Parathyroid adenoma (tissue), 2 donors: Measurements from ENCODE around the gene ACTRT2.

ENCODE experiments used
- H2AFZ ChIP-seq: fragments of 300-600 bp; sonication (generic); one replicate; pipeline ENCODE4 v1.7.0; 2017; ENCODE audit warnings: antibody characterized with exemption, mild to moderate bottlenecking
- H3K27ac ChIP-seq: fragments of 300-600 bp; sonication (generic); one replicate; pipeline ENCODE4 v1.7.0; 2017
- H3K27me3 ChIP-seq: fragments of 300-600 bp; sonication (generic); one replicate; pipeline ENCODE4 v1.7.0; 2017; ENCODE audit warnings: low read length; ENCODE audit not compliant: control insufficient read depth, insufficient read depth
- H3K36me3 ChIP-seq: fragments of 300-600 bp; sonication (generic); one replicate; pipeline ENCODE4 v1.7.0; 2017; ENCODE audit warnings: low read length; ENCODE audit not compliant: control insufficient read depth, insufficient read depth
- H3K4me1 ChIP-seq: fragments of 300-600 bp; sonication (generic); one replicate; pipeline ENCODE4 v1.7.0; 2017; ENCODE audit warnings: control low read depth
- H3K4me2 ChIP-seq: fragments of 300-600 bp; sonication (generic); one replicate; pipeline ENCODE4 v1.7.0; 2017; ENCODE audit warnings: low read length
- H3K4me3 ChIP-seq: fragments of 300-600 bp; sonication (generic); one replicate; pipeline ENCODE4 v1.7.0; 2017; ENCODE audit warnings: low read depth, low read length
- H3K79me2 ChIP-seq: fragments of 300-600 bp; sonication (generic); one replicate; pipeline ENCODE4 v1.7.0; 2017; ENCODE audit warnings: control low read depth
- H3K9ac ChIP-seq: fragments of 300-600 bp; sonication (generic); one replicate; pipeline ENCODE4 v1.7.0; 2017; ENCODE audit warnings: mild to moderate bottlenecking
- H3K9me3 ChIP-seq: fragments of 300-600 bp; sonication (generic); one replicate; pipeline ENCODE4 v1.7.0; 2017; ENCODE audit warnings: low read length; ENCODE audit not compliant: control insufficient read depth
- CTCF ChIP-seq: fragments of 300-600 bp; sonication (generic); IDR thresholded peaks from one replicate; pipeline ENCODE4 v1.7.0; 2017; ENCODE audit warnings: antibody characterized with exemption, mild to moderate bottlenecking
- donor health status: primary hyperparathyroidism.

The ACTRT2 gene

GRCh38 chr1:2990376-2991115 is 30.7 kb upstream of the ACTRT2 start:
- no peak for TF ChIP-seq CTCF
- H3K9me3 ChIP-seq: no peaks in the 10 kb centered on the region
- H3K9ac ChIP-seq: no peak overlapping the region
- H3K4me3 ChIP-seq: no peak overlapping the region
- H3K27me3 ChIP-seq: no peaks in the 10 kb centered on the region
- no peaks in the 10 kb centered on the region for H3K79me2 ChIP-seq
- H3K36me3 ChIP-seq: no peaks in the 10 kb centered on the region
- H3K27ac ChIP-seq: no peak overlapping the region
- H3K4me2 ChIP-seq: no peak overlapping the region
- H2AFZ ChIP-seq: no peak overlapping the region
- H3K4me1 ChIP-seq: no peaks in the 10 kb centered on the region

- Histone ChIP-seq H2AFZ (no peak overlapping the region), H3K36me3 (no peaks in the 10 kb centered on the region), H3K79me2 (no peaks in the 10 kb centered on the region), H3K4me3 (no peak overlapping the region), H3K4me2 (no peak overlapping the region), H3K9ac (no peak overlapping the region), H3K27ac (no peak overlapping the region), H3K9me3 (no peaks in the 10 kb centered on the region), H3K4me1 (no peaks in the 10 kb centered on the region), H3K27me3 (no peaks in the 10 kb centered on the region)
- TF ChIP-seq CTCF: no peak
Measured at GRCh38 chr1:2991753-2992495, 29.3 kb upstream of the ACTRT2 start.

GRCh38 chr1:2998503-2999100 is 22.7 kb upstream of the ACTRT2 start:
- no peaks in the 10 kb centered on the region for H3K27me3 ChIP-seq
- no peaks in the 10 kb centered on the region for H3K36me3 ChIP-seq
- H3K9me3 ChIP-seq: no peaks in the 10 kb centered on the region
- no peak overlapping the region for H2AFZ ChIP-seq
- peak overlapping the region; percentile 35 for H3K4me2 ChIP-seq
- no peak for TF ChIP-seq CTCF
- H3K4me1 ChIP-seq: no peaks in the 10 kb centered on the region
- no peak overlapping the region for H3K4me3 ChIP-seq
- H3K27ac ChIP-seq: no peak overlapping the region
- H3K9ac ChIP-seq: no peak overlapping the region
- no peaks in the 10 kb centered on the region for H3K79me2 ChIP-seq

DNA sequence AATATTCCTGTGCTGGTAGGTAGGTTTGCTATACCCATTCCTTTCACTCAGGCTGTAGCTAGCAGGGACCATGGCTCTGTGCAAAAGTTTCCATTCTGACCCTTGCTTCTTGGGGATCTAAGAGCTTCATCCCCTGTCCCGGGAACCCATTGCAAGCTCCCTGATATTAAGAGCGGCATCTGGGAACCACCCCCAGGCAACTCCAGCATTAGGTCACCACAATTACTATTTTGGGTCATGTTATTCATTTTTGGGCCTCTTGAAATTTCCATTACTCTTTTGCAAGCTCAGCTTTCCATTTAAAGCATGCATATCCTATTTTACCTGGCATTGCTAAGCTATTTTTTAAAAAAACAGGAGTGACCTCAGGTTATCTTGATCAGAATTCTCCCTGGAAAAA is 22.1 kb upstream of the ACTRT2 start:
- Histone ChIP-seq H3K9ac (no peak overlapping the region), H3K27me3 (no peaks in the 10 kb centered on the region), H3K27ac (no peak overlapping the region), H2AFZ (no peak overlapping the region), H3K79me2 (no peaks in the 10 kb centered on the region), H3K4me2 (peak overlapping the region; percentile 35), H3K9me3 (no peaks in the 10 kb centered on the region), H3K4me1 (no peaks in the 10 kb centered on the region), H3K4me3 (no peak overlapping the region), H3K36me3 (no peaks in the 10 kb centered on the region)
- no peak for TF ChIP-seq CTCF
